Gastrocnemius medialis (tissue), 4 donors: ENCODE measurements around the gene LNPEP. TPM values are rescaled to one million over a fixed set of nuclear protein-coding genes. Genes with fewer than 3 reads are reported as not detected.

Experiments
- ATAC-seq, 2 donors: fragments of 150-250 bp; one replicate each; pipeline ENCODE4 v1.9.1; 2016
- DNase-seq, 2 donors: peaks; one replicate each; pipeline ENCODE4 v3.0.0-alpha.2; 2019
- H3K27ac ChIP-seq, 4 donors: fragments of 200-600 bp; sonication (generic); 1 replicate in 1 of 4; 2 replicates in 3 of 4; pipeline ENCODE4 v1.5.1; 2016 to 2018; ENCODE audit warnings: mild to moderate bottlenecking in 2 of 4, moderate library complexity in 1 of 4
- H3K27me3 ChIP-seq, 3 donors: fragments of 200-600 bp; sonication (generic) in 2 of 3; 1 replicate in 1 of 3; 2 replicates in 2 of 3; pipeline versions ENCODE4 v1.5.1 to v1.6.0; 2016 to 2019; ENCODE audit warnings: mild to moderate bottlenecking in 1 of 3, moderate library complexity in 1 of 3
- H3K36me3 ChIP-seq, 2 donors: fragments of 200-600 bp; sonication (generic) in 1 of 2; one replicate each; pipeline ENCODE4 v1.5.1; 2017 to 2018
- H3K4me1 ChIP-seq, 2 donors: fragments of 200-600 bp; sonication (generic) in 1 of 2; one replicate each; pipeline ENCODE4 v1.5.1; 2016 to 2017; ENCODE audit warnings: mild to moderate bottlenecking in 2 of 2
- H3K4me3 ChIP-seq, 4 donors: fragments of 200-600 bp; sonication (generic) in 3 of 4; 1 replicate in 1 of 4; 2 replicates in 3 of 4; pipeline ENCODE4 v1.5.1; 2016 to 2019; ENCODE audit warnings: mild to moderate bottlenecking in 2 of 4
- H3K9me3 ChIP-seq, 3 donors: fragments of 200-600 bp; sonication (generic) in 2 of 3; 1 replicate in 1 of 3; 2 replicates in 2 of 3; pipeline ENCODE4 v1.5.1; 2016 to 2019
- POLR2A ChIP-seq, 2 donors: fragments of 450-650 bp; IDR thresholded peaks; one replicate each; pipeline ENCODE4 v1.6.1; 2017; ENCODE audit warnings: antibody characterized with exemption in 2 of 2, mild to moderate bottlenecking in 2 of 2, moderate library complexity in 2 of 2
- in situ Hi-C, 4 donors: fragments of 200-750 bp; cut with MboI; loops; one replicate each; pipeline versions ENCODE4 v1.15.0 to v1.8.0; 2017; ENCODE audit warnings: low sequenced_read_pairs in 4 of 4
- intact Hi-C: fragments of 100-400 bp; cut with DNase I; formaldehyde crosslinking; loops from one replicate; pipeline ENCODE4 v1.15.1; 2023; ENCODE audit warnings: low total_unique reads
- total RNA-seq, 4 donors: library from RNA; depleted of rRNA; stranded (reverse); fragments of >200 nt; gene quantifications; one replicate each; pipeline versions ENCODE4 v1.1.0 to v1.2.3, GENCODE V29; 2016
- TF ChIP-seq, protein P1 (sequence below), 5 experiments: fragments of 450-650 bp in 3 of 5; fragments of 200-600 bp in 2 of 5; sonication (generic) in 2 of 5; IDR thresholded peaks in 4 of 5; conservative IDR thresholded peaks in 1 of 5; 1 replicate in 4 of 5; 2 replicates in 1 of 5; pipeline ENCODE4 v1.5.1; 2016 to 2019; ENCODE audit warnings: antibody characterized with exemption in 5 of 5, mild to moderate bottlenecking in 3 of 5, moderate library complexity in 3 of 5

LNPEP gene
- total RNA-seq, 4 donors from 2014 or later: 31.9 to 48.7 (median 33.1) TPM

DNA sequence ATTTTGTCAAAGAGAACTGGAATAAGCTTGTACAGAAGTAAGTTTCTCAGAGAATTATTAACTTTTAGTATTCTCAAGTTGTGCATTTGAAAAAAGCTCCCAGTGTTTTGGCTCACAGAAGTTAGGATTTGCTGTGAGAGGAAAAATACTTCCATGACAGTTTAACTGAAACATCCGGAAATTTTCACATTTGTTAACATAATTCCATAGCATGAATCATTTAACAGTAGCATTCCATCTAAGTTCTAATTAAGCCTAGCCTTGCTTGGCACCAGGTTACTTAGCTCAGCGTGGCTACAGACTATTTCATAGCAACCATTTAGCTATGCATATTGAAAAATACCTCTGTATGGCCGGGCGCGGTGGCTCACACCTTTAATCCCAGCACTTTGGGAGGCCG is 90.8 kb downstream of the LNPEP start:
- Histone ChIP-seq H3K27me3 (no peaks in the 10 kb centered on the region), H3K9me3 (no peaks in the 10 kb centered on the region), H3K4me1 (no peaks in the 10 kb centered on the region), H3K36me3 (peaks cover 0 to 83% of the 10 kb centered on the region in 2 donors), H3K27ac (no peak overlapping the region), H3K4me3 (no peak overlapping the region)
- intact Hi-C loops: no loop called here
- TF ChIP-seq, protein P1, sequence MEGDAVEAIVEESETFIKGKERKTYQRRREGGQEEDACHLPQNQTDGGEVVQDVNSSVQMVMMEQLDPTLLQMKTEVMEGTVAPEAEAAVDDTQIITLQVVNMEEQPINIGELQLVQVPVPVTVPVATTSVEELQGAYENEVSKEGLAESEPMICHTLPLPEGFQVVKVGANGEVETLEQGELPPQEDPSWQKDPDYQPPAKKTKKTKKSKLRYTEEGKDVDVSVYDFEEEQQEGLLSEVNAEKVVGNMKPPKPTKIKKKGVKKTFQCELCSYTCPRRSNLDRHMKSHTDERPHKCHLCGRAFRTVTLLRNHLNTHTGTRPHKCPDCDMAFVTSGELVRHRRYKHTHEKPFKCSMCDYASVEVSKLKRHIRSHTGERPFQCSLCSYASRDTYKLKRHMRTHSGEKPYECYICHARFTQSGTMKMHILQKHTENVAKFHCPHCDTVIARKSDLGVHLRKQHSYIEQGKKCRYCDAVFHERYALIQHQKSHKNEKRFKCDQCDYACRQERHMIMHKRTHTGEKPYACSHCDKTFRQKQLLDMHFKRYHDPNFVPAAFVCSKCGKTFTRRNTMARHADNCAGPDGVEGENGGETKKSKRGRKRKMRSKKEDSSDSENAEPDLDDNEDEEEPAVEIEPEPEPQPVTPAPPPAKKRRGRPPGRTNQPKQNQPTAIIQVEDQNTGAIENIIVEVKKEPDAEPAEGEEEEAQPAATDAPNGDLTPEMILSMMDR (IDR thresholded peaks at IDR 0.05 in 4 of 5, conservative IDR thresholded peaks at IDR 0.05 in 1 of 5): no peak
- TF ChIP-seq POLR2A (IDR thresholded peaks at IDR 0.05): no peak
- in situ Hi-C loops: no loop called here
- no peak for DNase-seq
- ATAC-seq: no peak

DNA sequence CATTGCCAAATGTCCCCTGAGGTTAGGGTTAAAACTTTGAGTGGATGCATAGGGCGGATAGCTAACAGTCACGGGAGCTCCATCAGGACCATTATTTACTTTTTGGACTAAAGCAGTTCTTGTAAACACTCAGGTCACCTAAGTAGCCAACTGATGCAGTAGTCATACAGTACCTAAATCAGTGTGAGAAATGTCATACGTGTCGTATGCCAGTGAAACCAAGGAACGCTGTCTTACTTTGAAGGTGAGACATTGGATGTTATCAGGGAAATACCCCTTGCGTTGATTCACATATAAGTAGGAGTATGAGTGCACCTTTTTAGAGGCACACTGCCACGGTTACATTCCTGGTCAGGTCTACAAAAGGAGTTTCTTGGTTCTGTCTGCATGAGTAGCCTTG is 101.9 kb downstream of the LNPEP start:
- no peak overlapping the region for H3K4me3 ChIP-seq
- no peaks in the 10 kb centered on the region for H3K36me3 ChIP-seq
- TF ChIP-seq POLR2A (IDR thresholded peaks at IDR 0.05): no peak
- TF ChIP-seq, protein P1 (IDR thresholded peaks at IDR 0.05 in 4 of 5, conservative IDR thresholded peaks at IDR 0.05 in 1 of 5): no peak
- intact Hi-C loops (no loop called here), in situ Hi-C loops (no loop called here)
- no peaks in the 10 kb centered on the region for H3K4me1 ChIP-seq
- no peaks in the 10 kb centered on the region for H3K27me3 ChIP-seq
- no peak overlapping the region for H3K27ac ChIP-seq
- no peaks in the 10 kb centered on the region for H3K9me3 ChIP-seq
- DNase-seq (no peak), ATAC-seq (no peak)

DNA sequence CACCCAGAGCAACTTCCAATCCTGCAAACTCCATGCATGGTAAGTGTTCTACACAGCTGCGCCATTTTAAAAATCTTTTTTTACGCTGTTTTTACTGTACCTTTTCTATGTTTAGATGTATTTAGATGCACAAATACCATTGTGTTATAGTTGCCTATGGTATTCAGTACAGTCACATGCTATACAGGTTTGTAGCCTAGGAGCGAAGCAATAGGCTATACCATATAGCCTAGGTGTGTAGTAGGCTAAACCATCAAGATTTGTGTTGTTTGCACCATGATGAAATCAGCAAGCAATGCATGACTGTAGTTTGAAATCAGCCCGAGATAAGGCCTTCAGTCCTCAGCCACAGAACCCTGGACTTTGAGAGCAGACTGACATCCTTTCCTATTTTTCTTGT is 105.4 kb downstream of the LNPEP start:
- no peak overlapping the region for H3K27ac ChIP-seq
- no peaks in the 10 kb centered on the region for H3K9me3 ChIP-seq
- intact Hi-C loops: loop anchor here (5.0 kb wide), 1 partner anchor 121 kb away; no protein-coding TSS in a partner anchor
- in situ Hi-C loops: no loop called here
- H3K4me1 ChIP-seq: no peaks in the 10 kb centered on the region
- DNase-seq: no peak
- H3K4me3 ChIP-seq: no peak overlapping the region
- TF ChIP-seq, protein P1 (IDR thresholded peaks at IDR 0.05 in 4 of 5, conservative IDR thresholded peaks at IDR 0.05 in 1 of 5): no peak
- no peak for TF ChIP-seq POLR2A (IDR thresholded peaks at IDR 0.05)
- H3K36me3 ChIP-seq: no peaks in the 10 kb centered on the region
- H3K27me3 ChIP-seq: no peaks in the 10 kb centered on the region
- no peak for ATAC-seq

DNA sequence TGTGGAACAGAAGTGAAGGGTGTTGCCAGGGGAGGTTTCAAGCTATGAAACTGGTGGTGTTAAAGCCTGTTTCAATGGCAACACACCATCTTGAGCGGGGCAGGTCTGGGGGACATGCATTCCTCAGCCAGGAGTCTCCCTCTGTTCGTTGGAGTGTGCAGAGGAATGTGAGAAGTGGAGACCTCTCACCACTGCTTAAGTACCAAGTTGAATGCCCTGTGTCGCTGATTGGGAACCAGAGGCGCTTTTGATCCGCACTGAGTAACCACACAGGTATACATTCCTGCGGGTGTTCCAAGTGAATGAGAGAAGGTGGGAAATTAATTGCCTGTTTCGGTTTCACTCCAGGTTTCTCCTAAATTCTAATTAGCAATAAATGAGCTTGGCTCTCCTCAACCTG is 107.1 kb downstream of the LNPEP start:
- Histone ChIP-seq H3K27ac (no peak overlapping the region), H3K4me1 (no peaks in the 10 kb centered on the region), H3K4me3 (no peak overlapping the region), H3K36me3 (no peaks in the 10 kb centered on the region), H3K27me3 (no peaks in the 10 kb centered on the region), H3K9me3 (no peaks in the 10 kb centered on the region)
- in situ Hi-C loops: no loop called here
- intact Hi-C loops: loop anchor here (5.0 kb wide), 1 partner anchor 119 kb away; no protein-coding TSS in a partner anchor
- no peak for ATAC-seq
- no peak for DNase-seq
- TF ChIP-seq, protein P1 (IDR thresholded peaks at IDR 0.05 in 4 of 5, conservative IDR thresholded peaks at IDR 0.05 in 1 of 5): no peak

DNA sequence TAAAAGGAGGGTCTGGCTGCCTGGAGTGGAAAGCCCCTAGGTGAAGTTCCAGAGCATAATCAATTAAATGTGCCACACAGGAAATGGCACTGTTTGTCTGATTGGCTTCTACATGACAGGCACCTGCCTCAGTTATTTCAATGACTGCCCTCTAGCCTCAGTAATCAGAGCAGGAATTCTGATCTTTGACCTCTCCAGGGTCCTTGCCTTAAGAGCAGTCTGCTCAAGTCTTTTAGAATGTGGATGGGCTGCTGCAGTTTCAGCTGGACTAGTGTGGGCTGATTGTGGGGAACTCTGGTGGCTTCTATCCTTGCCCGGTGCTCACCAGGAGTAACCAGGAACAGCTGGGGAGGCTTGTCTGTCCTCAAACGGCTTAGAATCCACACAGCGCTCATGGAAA is 107.6 kb downstream of the LNPEP start:
- ATAC-seq (no peak), DNase-seq (no peak)
- TF ChIP-seq, protein P1 (IDR thresholded peaks at IDR 0.05 in 4 of 5, conservative IDR thresholded peaks at IDR 0.05 in 1 of 5): no peak
- TF ChIP-seq POLR2A (IDR thresholded peaks at IDR 0.05): no peak
- no peaks in the 10 kb centered on the region for H3K9me3 ChIP-seq
- no peak overlapping the region for H3K4me3 ChIP-seq
- H3K4me1 ChIP-seq: no peaks in the 10 kb centered on the region
- H3K36me3 ChIP-seq: no peaks in the 10 kb centered on the region
- no peaks in the 10 kb centered on the region for H3K27me3 ChIP-seq
- in situ Hi-C loops: no loop called here
- H3K27ac ChIP-seq: no peak overlapping the region
- intact Hi-C loops: loop anchor here (5.0 kb wide), 1 partner anchor 119 kb away; no protein-coding TSS in a partner anchor
